H1 (cell line): ENCODE results near the gene GULP1.

Experiments used
- CEBPB ChIP-seq: IDR thresholded peaks from 2 replicates; pipeline ENCODE4 v1.6.1; 2012; ENCODE audit warnings: low read depth, low read length
- EZH2 ChIP-seq: fragments of 200-600 bp; sonication (generic); IDR thresholded peaks from 2 replicates; pipeline ENCODE4 v1.7.1; 2012; ENCODE audit warnings: low read depth, mild to moderate bottlenecking, moderate library complexity, low read length, inconsistent platforms; ENCODE audit not compliant: severe bottlenecking
- GABPA ChIP-seq: IDR thresholded peaks from 2 replicates; pipeline ENCODE4 v1.6.1; 2011; ENCODE audit warnings: mild to moderate bottlenecking, low read length, moderate library complexity, borderline replicate concordance; ENCODE audit not compliant: insufficient read depth
- HDAC2 ChIP-seq, 2 experiments: fragments of 300-600 bp in 1 of 2; sonication (generic) in 1 of 2; IDR thresholded peaks; 2 replicates each; pipeline ENCODE4 v1.6.1; 2011 to 2012; ENCODE audit warnings: low read depth in 2 of 2, low read length in 2 of 2, mild to moderate bottlenecking in 2 of 2, moderate library complexity in 2 of 2, borderline replicate concordance in 1 of 2, inconsistent platforms in 1 of 2
- HDAC6 ChIP-seq: IDR thresholded peaks from one replicate; pipeline ENCODE4 v1.7.1; 2012; ENCODE audit warnings: low read depth, mild to moderate bottlenecking, inconsistent platforms, low read length, moderate library complexity
- JUN ChIP-seq: IDR thresholded peaks from 2 replicates; pipeline ENCODE4 v1.6.1; 2011; ENCODE audit warnings: low read depth, mild to moderate bottlenecking, improper control_type of control experiment, low read length
- POLR2A ChIP-seq, 2 experiments: IDR thresholded peaks; 1 replicate in 1 of 2; 2 replicates in 1 of 2; pipeline ENCODE4 v1.6.1; 2011; ENCODE audit warnings: low read depth in 2 of 2, low read length in 2 of 2, mild to moderate bottlenecking in 2 of 2; ENCODE audit errors: control extremely low read depth in 1 of 2
- RAD21 ChIP-seq, 2 experiments: IDR thresholded peaks in 1 of 2; conservative IDR thresholded peaks in 1 of 2; 2 replicates each; pipeline ENCODE4 v1.6.1; 2011; ENCODE audit warnings: low read depth in 2 of 2, low read length in 2 of 2, improper control_type of control experiment in 1 of 2, inconsistent platforms in 1 of 2, mild to moderate bottlenecking in 1 of 2, moderate library complexity in 1 of 2
- SAP30 ChIP-seq: fragments of 300-600 bp; sonication (generic); IDR thresholded peaks from 2 replicates; pipeline ENCODE4 v1.7.1; 2012; ENCODE audit warnings: low read length, moderate library complexity, mild to moderate bottlenecking, inconsistent platforms; ENCODE audit not compliant: insufficient read depth, insufficient replicate concordance
- SP2 ChIP-seq: IDR thresholded peaks from 2 replicates; pipeline ENCODE4 v1.6.1; 2012; ENCODE audit warnings: mild to moderate bottlenecking, low read length, inconsistent platforms
- SP4 ChIP-seq: IDR thresholded peaks from 2 replicates; pipeline ENCODE4 v1.6.1; 2012; ENCODE audit warnings: low read length, inconsistent platforms
- TF ChIP-seq, protein P1 (sequence below), 3 experiments: IDR thresholded peaks; 1 replicate in 2 of 3; 2 replicates in 1 of 3; pipeline versions ENCODE4 v1.5.1 to v1.6.1; 2011; ENCODE audit warnings: low read length in 3 of 3, mild to moderate bottlenecking in 3 of 3, inconsistent platforms in 2 of 3, low read depth in 1 of 3, moderate library complexity in 1 of 3; ENCODE audit not compliant: insufficient read depth in 1 of 3; ENCODE audit errors: control extremely low read depth in 1 of 3

DNA sequence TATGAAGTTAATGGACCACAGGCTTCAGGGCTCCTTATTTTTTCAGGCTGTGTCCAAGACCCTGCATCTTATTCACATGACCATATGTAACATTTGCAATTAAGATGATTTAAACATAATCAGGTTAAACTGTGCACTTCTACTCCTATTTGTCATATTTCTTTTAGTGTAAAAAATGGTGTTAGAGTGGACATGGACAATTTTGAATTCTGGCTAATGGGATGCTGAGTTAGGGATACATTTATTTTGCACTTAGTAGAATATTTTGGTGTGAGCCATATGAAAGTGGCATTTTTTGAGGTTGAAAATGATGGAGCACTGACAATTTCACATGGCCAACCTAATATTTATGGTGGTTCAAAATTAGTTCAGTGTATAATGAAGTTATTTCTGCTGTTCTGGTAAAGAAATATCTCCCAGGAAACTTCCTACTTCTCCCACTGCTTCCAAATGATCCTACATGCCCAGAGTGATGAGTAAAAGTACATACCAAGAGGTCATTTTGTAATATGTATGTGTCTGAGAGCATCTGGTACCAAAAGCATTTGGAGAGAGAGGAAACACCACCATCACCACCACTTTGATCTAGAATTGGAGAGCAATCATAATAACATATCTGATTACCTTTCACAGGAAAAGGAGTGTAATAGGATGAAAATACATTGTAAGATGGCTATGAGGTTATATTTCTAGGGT lies 36.0 kb downstream of the GULP1 start:
- TF ChIP-seq SP2 (no peak), HDAC6 (no peak), POLR2A (IDR thresholded peaks at IDR 0.05; ENCODE audit: control extremely low read depth in 1 of 2, low read depth in 2 of 2, low read length in 2 of 2) (no peak), HDAC2 (IDR thresholded peaks at IDR 0.05; ENCODE audit: borderline replicate concordance in 1 of 2, low read depth in 2 of 2, low read length in 2 of 2) (no peak), JUN (no peak), GABPA (no peak), CEBPB (no peak), EZH2 (no peak), RAD21 (IDR thresholded peaks at IDR 0.05 in 1 of 2, conservative IDR thresholded peaks at IDR 0.05 in 1 of 2; ENCODE audit: low read depth in 2 of 2, low read length in 2 of 2) (no peak), SP4 (no peak), SAP30 (no peak)
- TF ChIP-seq, protein P1, sequence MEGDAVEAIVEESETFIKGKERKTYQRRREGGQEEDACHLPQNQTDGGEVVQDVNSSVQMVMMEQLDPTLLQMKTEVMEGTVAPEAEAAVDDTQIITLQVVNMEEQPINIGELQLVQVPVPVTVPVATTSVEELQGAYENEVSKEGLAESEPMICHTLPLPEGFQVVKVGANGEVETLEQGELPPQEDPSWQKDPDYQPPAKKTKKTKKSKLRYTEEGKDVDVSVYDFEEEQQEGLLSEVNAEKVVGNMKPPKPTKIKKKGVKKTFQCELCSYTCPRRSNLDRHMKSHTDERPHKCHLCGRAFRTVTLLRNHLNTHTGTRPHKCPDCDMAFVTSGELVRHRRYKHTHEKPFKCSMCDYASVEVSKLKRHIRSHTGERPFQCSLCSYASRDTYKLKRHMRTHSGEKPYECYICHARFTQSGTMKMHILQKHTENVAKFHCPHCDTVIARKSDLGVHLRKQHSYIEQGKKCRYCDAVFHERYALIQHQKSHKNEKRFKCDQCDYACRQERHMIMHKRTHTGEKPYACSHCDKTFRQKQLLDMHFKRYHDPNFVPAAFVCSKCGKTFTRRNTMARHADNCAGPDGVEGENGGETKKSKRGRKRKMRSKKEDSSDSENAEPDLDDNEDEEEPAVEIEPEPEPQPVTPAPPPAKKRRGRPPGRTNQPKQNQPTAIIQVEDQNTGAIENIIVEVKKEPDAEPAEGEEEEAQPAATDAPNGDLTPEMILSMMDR (IDR thresholded peaks at IDR 0.05; ENCODE audit: control extremely low read depth in 1 of 3, insufficient read depth in 1 of 3, low read depth in 1 of 3, low read length in 3 of 3) = no peak
